ENCODE data around the gene ANGPT4. TPM values are rescaled to one million over a fixed set of nuclear protein-coding genes. Genes with fewer than 3 reads are reported as not detected.

Gene ANGPT4
- total and polyA plus RNA-seq, 2 of the 8 experiments (the other 6 are each of a cell fraction or from before 2014, with no cell fraction given) = 0.07 to 0.33 TPM

DNA sequence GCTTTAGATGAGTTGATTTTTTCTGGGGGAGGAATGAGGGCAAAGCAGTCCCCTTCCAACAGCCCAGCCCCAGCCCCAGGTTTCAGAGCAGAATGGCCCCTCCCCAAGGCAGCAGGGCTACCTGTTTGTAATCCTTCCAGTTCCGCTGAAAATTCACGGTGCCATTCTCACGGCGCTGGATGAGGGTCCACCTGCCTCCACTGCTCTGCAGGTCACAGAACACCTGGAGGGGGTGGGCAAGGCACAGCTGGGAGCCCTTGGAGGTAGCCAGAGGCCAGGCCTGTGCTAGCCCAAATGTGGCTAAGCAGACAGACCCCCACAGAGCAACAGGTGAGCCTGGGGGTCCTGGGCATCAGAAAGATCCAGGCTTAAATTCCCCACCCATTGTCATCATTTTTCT is 36.5 kb downstream of the ANGPT4 start:
- Histone ChIP-seq H2BK12ac (ENCODE audit: low read depth, low read length) (no peak overlapping the region), H3K79me2 (ENCODE audit: control insufficient read depth in 1 of 2, insufficient read depth in 2 of 2, low read length in 2 of 2) (no peaks in the 10 kb centered on the region), H3K4me2 (ENCODE audit: insufficient read depth in 1 of 2, low read depth in 2 of 2, low read length in 2 of 2) (no peak overlapping the region), H3K36me3 (ENCODE audit: control insufficient read depth in 2 of 4, insufficient read depth in 4 of 4, low read length in 3 of 4) (no peaks in the 10 kb centered on the region), H2BK20ac (ENCODE audit: low read length) (no peak overlapping the region), H3K27ac (ENCODE audit: low read depth, low read length) (no peak overlapping the region), H3K18ac (ENCODE audit: extremely low read depth, low read length) (no peak overlapping the region), H3K79me1 (ENCODE audit: low read depth, low read length) (no peaks in the 10 kb centered on the region), H3K23ac (ENCODE audit: insufficient read length) (no peak overlapping the region), H3K9ac (replicated peaks in 1 of 4; ENCODE audit: extremely low read depth in 1 of 4, low read depth in 3 of 4, low read length in 3 of 4) (no peak overlapping the region), H2BK15ac (ENCODE audit: low read length) (no peak overlapping the region), H4K5ac (ENCODE audit: insufficient read length, low read depth, low read length) (no peak overlapping the region), H3K56ac (replicated peaks; ENCODE audit: insufficient read length, low read depth, low read length) (no peak overlapping the region), H3K4ac (replicated peaks; ENCODE audit: insufficient read length, low read depth, low read length) (no peak overlapping the region), H3K23me2 (ENCODE audit: low read depth, low read length) (no peaks in the 10 kb centered on the region), H4K8ac (ENCODE audit: extremely low read depth, insufficient read depth, low read length) (no peak overlapping the region), H3K4me3 (ENCODE audit: extremely low read depth in 1 of 4, insufficient read depth in 2 of 4, low read depth in 3 of 4, low read length in 4 of 4) (no peak overlapping the region), H3K14ac (ENCODE audit: insufficient read length) (no peak overlapping the region), H3K4me1 (replicated peaks in 1 of 4; ENCODE audit: control insufficient read depth in 3 of 4, insufficient read depth in 4 of 4, low read length in 3 of 4) (peaks cover 0 to 1% (median 0%) of the 10 kb centered on the region in 4 experiments; a peak in 1 of 7 replicates), H2AFZ (ENCODE audit: low read length) (no peak overlapping the region), H3K27me3 (replicated peaks in 1 of 4; ENCODE audit: control insufficient read depth in 3 of 4, extremely low read depth in 1 of 4, insufficient read depth in 3 of 4, low read length in 3 of 4) (0 out of 7 replicates have a peak, but pooled peaks cover 0 to 2% (median 0%) of the 10 kb centered on the region in 4 experiments), H3K9me3 (ENCODE audit: insufficient read depth in 2 of 2, low read depth in 1 of 2, low read length in 1 of 2) (no peaks in the 10 kb centered on the region), H4K20me1 (replicated peaks in 1 of 2; ENCODE audit: control insufficient read depth in 1 of 2, insufficient read depth in 2 of 2, low read length in 2 of 2) (no peaks in the 10 kb centered on the region), H4K91ac (replicated peaks; ENCODE audit: insufficient read length, low read length) (no peak overlapping the region), H2BK5ac (ENCODE audit: low read depth, low read length) (no peak overlapping the region), H2BK120ac (replicated peaks; ENCODE audit: low read depth, low read length) (no peak overlapping the region), H2AK5ac (ENCODE audit: low read depth, low read length) (no peak overlapping the region)
- WGBS, 2 experiments (ENCODE audit: extremely low coverage in 1 of 2, insufficient coverage in 1 of 2, insufficient read length in 1 of 2, insufficient replicate concordance in 2 of 2, low coverage in 1 of 2, low lambda C conversion rate in 2 of 2, missing lambda C conversion rate in 1 of 2) = 80% methylated on average over 4 of the region's 4 CpGs; no CpG with 5 or more reads in 1 of the 2 experiments
- DNase-seq (ENCODE audit: low read depth in 1 of 2, low spot score in 2 of 2) = no peak
- FAIRE-seq = no peak
- ChIA-PET CTCF (ENCODE audit: partially characterized antibody) (interaction anchor here (0.9 to 9.2 kb wide), 4 partner anchors 16 to 77 kb away, joined by 4 to 95 read pairs (median 12); partner anchors contain the start of gene FAM110A), POLR2A (ENCODE audit: partially characterized antibody) (no interaction called here)
- TF ChIP-seq KDM1A (IDR thresholded peaks at IDR 0.05; ENCODE audit: borderline replicate concordance, low read length) (no peak), TBP (IDR thresholded peaks at IDR 0.05; ENCODE audit: low read depth, low read length) (no peak), ZNF274 (IDR thresholded peaks at IDR 0.05; ENCODE audit: borderline replicate concordance, extremely low read depth, low read length) (no peak), GTF2F1 (IDR thresholded peaks at IDR 0.05; ENCODE audit: borderline replicate concordance, low read depth, low read length) (no peak), JUN (IDR thresholded peaks at IDR 0.05; ENCODE audit: low read depth, low read length) (no peak), EGR1 (IDR thresholded peaks at IDR 0.05; ENCODE audit: borderline replicate concordance, low read depth, low read length) (no peak), SIN3A (conservative IDR thresholded peaks at IDR 0.05 in 1 of 2, IDR thresholded peaks at IDR 0.05 in 1 of 2; ENCODE audit: low read depth in 1 of 2, low read length in 2 of 2) (no peak), HDAC6 (IDR thresholded peaks at IDR 0.05; ENCODE audit: low read depth, low read length) (no peak), KDM5A (IDR thresholded peaks at IDR 0.05; ENCODE audit: low read length) (no peak), JUND (IDR thresholded peaks at IDR 0.05; ENCODE audit: low read length) (no peak), SRF (IDR thresholded peaks at IDR 0.05; ENCODE audit: low read depth, low read length) (no peak)
- TF ChIP-seq, protein P1, sequence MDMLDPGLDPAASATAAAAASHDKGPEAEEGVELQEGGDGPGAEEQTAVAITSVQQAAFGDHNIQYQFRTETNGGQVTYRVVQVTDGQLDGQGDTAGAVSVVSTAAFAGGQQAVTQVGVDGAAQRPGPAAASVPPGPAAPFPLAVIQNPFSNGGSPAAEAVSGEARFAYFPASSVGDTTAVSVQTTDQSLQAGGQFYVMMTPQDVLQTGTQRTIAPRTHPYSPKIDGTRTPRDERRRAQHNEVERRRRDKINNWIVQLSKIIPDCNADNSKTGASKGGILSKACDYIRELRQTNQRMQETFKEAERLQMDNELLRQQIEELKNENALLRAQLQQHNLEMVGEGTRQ (IDR thresholded peaks at IDR 0.05; ENCODE audit: low read length) = no peak
- TF ChIP-seq, protein P2, sequence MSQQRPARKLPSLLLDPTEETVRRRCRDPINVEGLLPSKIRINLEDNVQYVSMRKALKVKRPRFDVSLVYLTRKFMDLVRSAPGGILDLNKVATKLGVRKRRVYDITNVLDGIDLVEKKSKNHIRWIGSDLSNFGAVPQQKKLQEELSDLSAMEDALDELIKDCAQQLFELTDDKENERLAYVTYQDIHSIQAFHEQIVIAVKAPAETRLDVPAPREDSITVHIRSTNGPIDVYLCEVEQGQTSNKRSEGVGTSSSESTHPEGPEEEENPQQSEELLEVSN (IDR thresholded peaks at IDR 0.05) = no peak
